HUES6 (cell line): ENCODE data around the gene PCDHB5.
A peak's percentile ranks its signal among the peaks of the same experiment; 100 is the strongest.
"Not testable (repeated sequence)": the region's sequence is repeated elsewhere in the genome, so short reads cannot be mapped to it uniquely, and the experiment has no call there.

ENCODE experiments used
- H3K27ac ChIP-seq: 2 replicates; pipeline ENCODE4 v1.7.0; 2013; ENCODE audit warnings: low read depth, mild to moderate bottlenecking, low read length, inconsistent platforms
- H3K27me3 ChIP-seq: 2 replicates; pipeline ENCODE4 v1.6.1; 2013; ENCODE audit warnings: low read length; ENCODE audit not compliant: control insufficient read depth, insufficient read depth
- H3K36me3 ChIP-seq: 2 replicates; pipeline ENCODE4 v1.6.1; 2013; ENCODE audit warnings: low read length; ENCODE audit not compliant: control insufficient read depth, insufficient read depth
- H3K4me1 ChIP-seq: 2 replicates; pipeline ENCODE4 v1.6.1; 2013; ENCODE audit warnings: low read length; ENCODE audit not compliant: control insufficient read depth, insufficient read depth
- H3K4me3 ChIP-seq: 2 replicates; pipeline ENCODE4 v1.5.1; 2013; ENCODE audit warnings: low read depth, low read length
- H3K9ac ChIP-seq: one replicate; pipeline ENCODE4 v1.6.1; 2013; ENCODE audit warnings: mild to moderate bottlenecking, low read length
- H3K9me3 ChIP-seq: 2 replicates; pipeline ENCODE4 v1.6.1; 2013; ENCODE audit warnings: low read depth, low read length; ENCODE audit not compliant: control insufficient read depth, insufficient read depth

PCDHB5 gene

DNA sequence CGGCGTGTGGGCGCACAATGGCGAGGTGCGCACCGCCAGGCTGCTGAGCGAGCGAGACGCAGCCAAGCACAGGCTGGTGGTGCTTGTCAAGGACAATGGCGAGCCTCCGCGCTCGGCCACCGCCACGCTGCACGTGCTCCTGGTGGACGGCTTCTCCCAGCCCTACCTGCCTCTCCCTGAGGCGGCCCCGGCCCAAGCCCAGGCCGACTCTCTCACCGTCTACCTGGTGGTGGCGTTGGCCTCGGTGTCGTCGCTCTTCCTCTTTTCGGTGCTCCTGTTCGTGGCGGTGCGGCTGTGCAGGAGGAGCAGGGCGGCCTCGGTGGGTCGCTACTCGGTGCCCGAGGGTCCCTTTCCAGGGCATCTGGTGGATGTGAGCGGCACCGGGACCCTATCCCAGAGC lies 17.1 kb downstream of the PCDHB5 start:
- H3K36me3 ChIP-seq, H3K27ac ChIP-seq, H3K4me1 ChIP-seq, H3K4me3 ChIP-seq, H3K9ac ChIP-seq, H3K27me3 ChIP-seq, H3K9me3 ChIP-seq: not testable (repeated sequence)

DNA sequence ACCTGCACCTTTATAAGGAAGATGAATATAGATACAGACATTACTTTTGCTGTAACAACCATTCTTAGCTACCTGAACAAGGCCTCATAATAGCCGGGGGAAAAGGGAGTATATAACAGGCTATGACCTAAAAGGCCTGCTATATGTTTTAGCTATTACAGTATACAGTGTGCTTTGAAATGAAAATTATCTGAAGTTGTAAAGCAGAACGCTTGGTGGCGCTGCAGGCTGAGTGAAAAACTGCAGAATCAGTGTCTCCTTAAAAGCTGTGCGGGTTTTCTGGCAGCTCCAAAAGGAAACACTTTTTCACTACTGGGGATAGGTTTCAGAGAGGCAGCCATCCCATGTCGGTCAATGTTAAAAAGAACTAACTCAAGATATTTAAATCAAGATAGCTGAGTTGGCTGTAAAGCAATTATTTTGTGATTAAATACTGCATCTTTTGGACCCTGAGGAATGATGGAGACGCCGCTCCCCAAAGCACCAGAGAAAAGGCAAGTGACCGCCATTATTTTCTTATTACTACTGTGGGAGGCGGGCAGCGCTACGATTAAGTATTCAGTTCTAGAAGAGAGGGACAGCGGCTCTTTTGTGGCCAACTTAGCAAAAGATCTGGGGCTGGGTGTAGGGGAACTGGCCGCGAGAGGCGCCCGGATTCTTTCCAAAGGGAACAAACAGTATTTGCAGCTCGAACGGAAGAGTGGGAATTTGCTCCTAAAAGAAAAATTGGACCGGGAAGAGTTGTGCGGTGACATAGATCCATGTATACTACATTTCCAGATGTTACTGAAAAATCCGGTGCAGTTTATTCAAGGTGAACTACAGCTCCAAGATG lies 20.8 kb downstream of the PCDHB5 start:
- Histone ChIP-seq H3K9ac (no peak overlapping the region), H3K27me3 (no peaks in the 10 kb centered on the region), H3K4me3 (no peak overlapping the region), H3K4me1 (no peaks in the 10 kb centered on the region), H3K9me3 (peaks cover 6% of the 10 kb centered on the region; the same call in 1 of the 2 replicates), H3K27ac (no peak overlapping the region), H3K36me3 (no peaks in the 10 kb centered on the region)

DNA sequence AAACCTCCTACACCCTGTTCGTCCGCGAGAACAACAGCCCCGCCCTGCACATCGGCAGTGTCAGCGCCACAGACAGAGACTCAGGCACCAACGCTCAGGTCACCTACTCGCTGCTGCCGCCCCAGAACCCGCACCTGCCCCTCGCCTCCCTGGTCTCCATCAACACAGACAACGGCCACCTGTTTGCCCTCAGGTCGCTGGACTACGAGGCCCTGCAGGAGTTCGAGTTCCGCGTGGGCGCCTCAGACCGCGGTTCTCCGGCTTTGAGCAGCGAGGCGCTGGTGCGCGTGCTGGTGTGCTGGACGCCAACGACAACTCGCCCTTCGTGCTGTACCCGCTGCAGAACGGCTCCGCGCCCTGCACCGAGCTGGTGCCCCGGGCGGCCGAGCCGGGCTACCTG lies 22.4 kb downstream of the PCDHB5 start:
- not testable (repeated sequence) for H3K36me3 ChIP-seq, H3K27ac ChIP-seq, H3K4me3 ChIP-seq, H3K9me3 ChIP-seq, H3K9ac ChIP-seq, H3K4me1 ChIP-seq, H3K27me3 ChIP-seq

DNA sequence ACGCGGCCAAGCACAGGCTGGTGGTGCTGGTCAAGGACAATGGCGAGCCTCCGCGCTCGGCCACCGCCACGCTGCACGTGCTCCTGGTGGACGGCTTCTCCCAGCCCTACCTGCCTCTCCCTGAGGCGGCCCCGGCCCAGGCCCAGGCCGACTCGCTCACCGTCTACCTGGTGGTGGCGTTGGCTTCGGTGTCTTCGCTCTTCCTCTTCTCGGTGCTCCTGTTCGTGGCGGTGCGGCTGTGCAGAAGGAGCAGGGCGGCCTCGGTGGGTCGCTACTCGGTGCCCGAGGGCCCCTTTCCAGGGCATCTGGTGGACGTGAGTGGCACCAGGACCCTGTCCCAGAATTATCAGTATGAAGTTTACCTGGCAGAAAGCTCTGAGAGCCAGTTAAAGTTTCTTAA lies 22.9 kb downstream of the PCDHB5 start:
- H3K9me3 ChIP-seq, H3K27me3 ChIP-seq, H3K27ac ChIP-seq, H3K4me1 ChIP-seq, H3K36me3 ChIP-seq, H3K9ac ChIP-seq, H3K4me3 ChIP-seq: not testable (repeated sequence)

DNA sequence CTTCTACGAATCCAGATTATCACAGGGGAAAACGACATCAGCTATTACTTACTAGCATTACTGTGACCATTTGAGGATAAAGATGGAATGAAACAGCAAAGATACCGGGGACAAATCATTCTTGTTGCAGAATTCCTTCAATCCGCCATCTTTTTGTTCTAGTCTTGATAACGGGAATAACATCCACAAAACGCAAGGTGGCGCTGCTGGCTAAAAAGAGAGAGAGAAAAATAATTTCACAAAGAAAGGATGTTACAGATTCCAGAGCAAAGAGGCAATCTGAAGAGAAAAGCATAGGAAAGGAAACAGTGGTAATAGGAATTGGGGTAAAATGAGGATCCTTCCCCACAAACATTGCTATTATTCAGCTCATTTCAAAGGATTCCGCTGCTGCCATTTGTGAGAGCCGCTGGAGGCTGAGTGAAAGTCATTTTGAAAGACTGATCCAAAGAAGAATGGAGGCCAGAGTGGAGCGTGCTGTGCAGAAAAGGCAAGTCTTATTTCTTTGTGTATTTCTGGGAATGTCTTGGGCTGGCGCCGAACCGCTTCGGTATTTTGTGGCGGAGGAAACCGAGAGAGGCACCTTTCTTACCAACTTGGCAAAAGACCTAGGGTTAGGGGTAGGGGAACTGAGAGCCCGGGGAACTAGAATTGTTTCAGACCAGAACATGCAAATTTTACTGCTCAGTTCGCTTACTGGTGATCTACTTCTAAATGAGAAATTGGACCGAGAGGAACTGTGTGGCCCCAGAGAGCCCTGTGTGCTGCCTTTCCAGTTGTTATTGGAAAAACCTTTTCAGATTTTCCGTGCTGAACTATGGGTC lies 37.6 kb downstream of the PCDHB5 start, which contains the start of gene PCDHB7:
TSS of gene PCDHB7 (plus strand) at position 264 of the 824 bp plus-strand sequence. CDS start at position 456, 192 bp downstream.
- H3K27ac ChIP-seq, result no peak within 1 kb of the TSS
- H3K27me3 ChIP-seq, result no peaks in the 10 kb centered on the region
- H3K9me3 ChIP-seq, result peaks cover 10% of the 10 kb centered on the region; the same call in 1 of the 2 replicates
- no peaks in the 10 kb centered on the region for H3K4me1 ChIP-seq
- no peak within 1 kb of the TSS for H3K4me3 ChIP-seq
- H3K9ac ChIP-seq, result no peak within 1 kb of the TSS
- no peaks in the 10 kb centered on the region for H3K36me3 ChIP-seq

DNA sequence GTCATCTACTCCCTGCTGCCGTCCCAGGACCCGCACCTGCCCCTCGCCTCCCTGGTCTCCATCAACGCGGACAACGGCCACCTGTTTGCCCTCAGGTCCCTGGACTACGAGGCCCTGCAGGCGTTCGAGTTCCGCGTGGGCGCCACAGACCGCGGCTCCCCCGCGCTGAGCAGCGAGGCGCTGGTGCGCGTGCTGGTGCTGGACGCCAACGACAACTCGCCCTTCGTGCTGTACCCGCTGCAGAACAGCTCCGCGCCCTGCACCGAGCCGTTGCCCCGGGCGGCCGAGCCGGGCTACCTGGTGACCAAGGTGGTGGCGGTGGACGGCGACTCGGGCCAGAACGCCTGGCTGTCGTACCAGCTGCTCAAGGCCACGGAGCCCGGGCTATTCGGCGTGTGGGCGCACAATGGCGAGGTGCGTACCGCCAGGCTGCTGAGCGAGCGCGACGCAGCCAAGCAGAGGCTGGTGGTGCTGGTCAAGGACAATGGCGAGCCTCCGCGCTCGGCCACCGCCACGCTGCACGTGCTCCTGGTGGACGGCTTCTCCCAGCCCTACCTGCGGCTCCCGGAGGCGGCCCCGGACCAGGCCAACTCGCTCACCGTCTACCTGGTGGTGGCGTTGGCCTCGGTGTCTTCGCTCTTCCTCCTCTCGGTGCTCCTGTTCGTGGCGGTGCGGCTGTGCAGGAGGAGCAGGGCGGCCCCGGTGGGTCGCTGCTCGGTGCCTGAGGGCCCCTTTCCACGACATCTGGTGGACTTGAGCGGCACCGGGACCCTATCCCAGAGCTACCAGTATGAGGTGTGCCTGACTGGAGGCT lies 39.5 kb downstream of the PCDHB5 start:
- not testable (repeated sequence) for H3K9ac ChIP-seq, H3K4me1 ChIP-seq, H3K27me3 ChIP-seq, H3K4me3 ChIP-seq, H3K27ac ChIP-seq, H3K36me3 ChIP-seq
- H3K9me3 ChIP-seq, result peaks cover 13% of the 10 kb centered on the region; the same call in 1 of the 2 replicates

DNA sequence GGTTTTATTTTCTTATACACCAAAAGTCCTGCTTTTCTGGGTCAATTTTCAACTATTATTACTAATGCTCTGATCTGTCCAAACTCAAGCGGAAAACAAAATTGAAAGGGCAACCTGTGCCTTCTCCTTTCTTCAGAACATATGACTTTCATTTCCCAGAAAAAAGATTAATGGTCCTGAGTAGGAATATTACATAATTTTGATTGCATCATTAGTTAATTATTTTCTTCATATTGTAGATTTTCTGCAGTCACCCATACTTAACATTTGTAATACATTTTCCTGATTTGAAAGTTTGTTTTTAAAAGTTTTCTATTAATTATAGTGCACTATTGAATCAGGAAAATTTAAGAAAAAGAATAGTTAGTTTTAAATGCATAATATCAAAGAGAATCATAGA lies 40.9 kb downstream of the PCDHB5 start:
- H3K4me3 ChIP-seq, result no peak overlapping the region
- H3K9ac ChIP-seq, result no peak overlapping the region
- H3K4me1 ChIP-seq, result no peaks in the 10 kb centered on the region
- no peaks in the 10 kb centered on the region for H3K27me3 ChIP-seq
- H3K9me3 ChIP-seq, result peaks cover 14% of the 10 kb centered on the region; the same call in 1 of the 2 replicates
- no peaks in the 10 kb centered on the region for H3K36me3 ChIP-seq
- H3K27ac ChIP-seq, result no peak overlapping the region

DNA sequence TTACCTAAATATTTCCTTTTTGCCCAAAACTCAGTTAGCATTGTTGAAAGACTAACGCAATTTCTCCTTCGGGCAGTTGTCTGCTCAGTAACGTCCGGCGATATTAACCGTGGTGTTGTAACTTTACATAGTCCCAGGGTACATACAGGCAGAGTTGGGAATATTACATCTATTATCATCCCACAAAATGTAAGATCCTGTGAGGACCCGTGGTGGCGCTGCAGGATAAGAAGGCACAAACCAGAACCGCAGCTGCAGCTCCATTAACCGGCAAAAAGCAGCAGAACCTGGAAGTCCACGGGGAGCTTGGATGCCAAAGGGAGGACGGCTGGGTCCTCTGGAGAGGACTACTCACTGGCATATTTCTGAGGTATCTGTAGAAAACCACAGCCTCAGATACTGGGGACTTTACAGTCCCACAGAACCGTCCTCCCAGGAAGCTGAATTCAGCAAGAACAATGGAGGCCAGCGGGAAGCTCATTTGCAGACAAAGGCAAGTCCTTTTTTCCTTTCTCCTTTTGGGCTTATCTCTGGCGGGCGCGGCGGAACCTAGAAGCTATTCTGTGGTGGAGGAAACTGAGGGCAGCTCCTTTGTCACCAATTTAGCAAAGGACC lies 42.7 kb downstream of the PCDHB5 start, which contains the start of gene PCDHB8:
TSS of gene PCDHB8 (plus strand) at position 214 of the 615 bp plus-strand sequence. CDS start at position 459, 245 bp downstream.
- H3K36me3 ChIP-seq, H3K27me3 ChIP-seq, H3K4me1 ChIP-seq, H3K9ac ChIP-seq, H3K27ac ChIP-seq: not testable (repeated sequence)
- Histone ChIP-seq H3K4me3 (peak within 1 kb of the TSS; percentile 31; the same call in 1 of the 2 replicates), H3K9me3 (peaks cover 14% of the 10 kb centered on the region; the same call in 1 of the 2 replicates)

DNA sequence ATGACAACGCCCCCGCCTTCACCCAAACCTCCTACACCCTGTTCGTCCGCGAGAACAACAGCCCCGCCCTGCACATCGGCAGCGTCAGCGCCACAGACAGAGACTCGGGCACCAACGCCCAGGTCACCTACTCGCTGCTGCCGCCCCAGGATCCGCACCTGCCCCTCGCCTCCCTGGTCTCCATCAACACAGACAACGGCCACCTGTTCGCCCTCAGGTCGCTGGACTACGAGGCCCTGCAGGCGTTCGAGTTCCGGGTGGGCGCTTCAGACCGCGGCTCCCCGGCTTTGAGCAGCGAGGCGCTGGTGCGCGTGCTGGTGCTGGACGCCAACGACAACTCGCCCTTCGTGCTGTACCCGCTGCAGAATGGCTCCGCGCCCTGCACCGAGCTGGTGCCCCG lies 44.4 kb downstream of the PCDHB5 start:
- not testable (repeated sequence) for H3K36me3 ChIP-seq, H3K27me3 ChIP-seq, H3K4me3 ChIP-seq, H3K4me1 ChIP-seq, H3K9me3 ChIP-seq, H3K9ac ChIP-seq, H3K27ac ChIP-seq

DNA sequence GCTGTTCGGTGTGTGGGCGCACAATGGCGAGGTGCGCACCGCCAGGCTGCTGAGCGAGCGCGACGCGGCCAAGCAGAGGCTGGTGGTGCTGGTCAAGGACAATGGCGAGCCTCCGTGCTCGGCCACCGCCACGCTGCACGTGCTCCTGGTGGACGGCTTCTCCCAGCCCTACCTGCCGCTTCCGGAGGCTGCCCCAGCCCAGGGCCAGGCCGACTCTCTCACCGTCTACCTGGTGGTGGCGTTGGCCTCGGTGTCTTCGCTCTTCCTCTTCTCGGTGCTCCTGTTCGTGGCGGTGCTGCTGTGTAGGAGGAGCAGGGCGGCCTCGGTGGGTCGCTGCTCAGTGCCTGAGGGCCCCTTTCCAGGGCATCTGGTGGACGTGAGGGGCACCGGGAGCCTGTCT lies 44.9 kb downstream of the PCDHB5 start:
- not testable (repeated sequence) for H3K9ac ChIP-seq, H3K4me1 ChIP-seq, H3K9me3 ChIP-seq, H3K27ac ChIP-seq, H3K27me3 ChIP-seq, H3K36me3 ChIP-seq, H3K4me3 ChIP-seq
